ENCODE measurements around the gene HES7. TPM values are rescaled to one million over a fixed set of nuclear protein-coding genes. Genes with fewer than 3 reads are reported as not detected.

HES7 gene
- total RNA-seq, 1 experiment from 2014 or later, result 0.61 TPM

DNA sequence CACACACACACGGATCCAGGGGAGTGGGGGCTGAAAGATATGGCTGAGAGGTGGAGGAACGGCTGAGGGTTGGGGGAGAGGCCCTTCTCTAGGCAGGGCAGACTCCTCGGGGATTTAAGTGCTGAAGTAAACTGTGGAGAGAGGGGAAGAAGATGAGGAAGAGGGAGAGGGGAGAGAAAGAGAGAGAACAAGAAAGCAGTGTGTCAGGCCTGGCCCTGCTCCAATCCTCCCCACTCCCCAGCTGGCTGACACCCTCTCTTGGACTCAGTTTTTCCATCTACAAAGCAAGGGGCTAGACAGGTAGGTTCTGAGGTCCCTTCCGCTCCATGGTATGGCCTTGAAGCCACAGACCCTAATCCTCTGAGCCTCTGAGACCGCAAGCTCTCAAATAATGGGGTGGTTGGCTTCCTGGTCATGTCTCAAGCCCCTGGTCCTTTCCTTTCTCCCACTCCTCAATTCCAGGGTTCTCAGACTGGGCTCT is 36.9 kb upstream of the HES7 start:
- no TSS peak for BruUV-seq (replicated peaks)
- H2AFZ ChIP-seq (ENCODE audit: low read depth, low read length, poor library complexity, severe bottlenecking), result no peak overlapping the region
- peaks cover 42 to 78% of the 10 kb centered on the region in 2 experiments for H3K4me1 ChIP-seq (ENCODE audit: control insufficient read depth in 1 of 2, insufficient read depth in 2 of 2, low read length in 2 of 2)
- H4K20me1 ChIP-seq (ENCODE audit: insufficient read depth), result no peaks in the 10 kb centered on the region
- POLR2A ChIA-PET, result interaction anchor here (9.4 kb wide), 1 partner anchor 12 kb away, joined by 95 read pairs; no protein-coding TSS in a partner anchor
- H3K4me2 ChIP-seq (ENCODE audit: low read length), result peak overlapping the region; percentile 99
- intact Hi-C loops (cut with micrococcal nuclease), result no loop called here
- peak overlapping the region; percentile 12 for H3K27ac ChIP-seq (ENCODE audit: low read depth, low read length)
- no peak for ATAC-seq
- TF ChIP-seq, protein P1, sequence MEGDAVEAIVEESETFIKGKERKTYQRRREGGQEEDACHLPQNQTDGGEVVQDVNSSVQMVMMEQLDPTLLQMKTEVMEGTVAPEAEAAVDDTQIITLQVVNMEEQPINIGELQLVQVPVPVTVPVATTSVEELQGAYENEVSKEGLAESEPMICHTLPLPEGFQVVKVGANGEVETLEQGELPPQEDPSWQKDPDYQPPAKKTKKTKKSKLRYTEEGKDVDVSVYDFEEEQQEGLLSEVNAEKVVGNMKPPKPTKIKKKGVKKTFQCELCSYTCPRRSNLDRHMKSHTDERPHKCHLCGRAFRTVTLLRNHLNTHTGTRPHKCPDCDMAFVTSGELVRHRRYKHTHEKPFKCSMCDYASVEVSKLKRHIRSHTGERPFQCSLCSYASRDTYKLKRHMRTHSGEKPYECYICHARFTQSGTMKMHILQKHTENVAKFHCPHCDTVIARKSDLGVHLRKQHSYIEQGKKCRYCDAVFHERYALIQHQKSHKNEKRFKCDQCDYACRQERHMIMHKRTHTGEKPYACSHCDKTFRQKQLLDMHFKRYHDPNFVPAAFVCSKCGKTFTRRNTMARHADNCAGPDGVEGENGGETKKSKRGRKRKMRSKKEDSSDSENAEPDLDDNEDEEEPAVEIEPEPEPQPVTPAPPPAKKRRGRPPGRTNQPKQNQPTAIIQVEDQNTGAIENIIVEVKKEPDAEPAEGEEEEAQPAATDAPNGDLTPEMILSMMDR (IDR thresholded peaks at IDR 0.05 in 2 of 3, conservative IDR thresholded peaks at IDR 0.05 in 1 of 3; ENCODE audit: borderline replicate concordance in 1 of 3, insufficient read depth in 1 of 3, low read depth in 2 of 3, low read length in 2 of 3), result no peak
- no peak for TF ChIP-seq CBX3 (IDR thresholded peaks at IDR 0.05; ENCODE audit: low read depth)
- TF ChIP-seq, protein P2, sequence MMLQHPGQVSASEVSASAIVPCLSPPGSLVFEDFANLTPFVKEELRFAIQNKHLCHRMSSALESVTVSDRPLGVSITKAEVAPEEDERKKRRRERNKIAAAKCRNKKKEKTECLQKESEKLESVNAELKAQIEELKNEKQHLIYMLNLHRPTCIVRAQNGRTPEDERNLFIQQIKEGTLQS (IDR thresholded peaks at IDR 0.05), result no peak
- no peak for TF ChIP-seq ELF1 (IDR thresholded peaks at IDR 0.05; ENCODE audit: borderline replicate concordance, low read depth)
- TF ChIP-seq YY1 (IDR thresholded peaks at IDR 0.05; ENCODE audit: extremely low read depth, insufficient replicate concordance, low read depth, low read length), result no peak
- TF ChIP-seq EZH2 (IDR thresholded peaks at IDR 0.05), result no peak
- TF ChIP-seq SP1 (IDR thresholded peaks at IDR 0.05; ENCODE audit: low read depth), result no peak
- no peak for TF ChIP-seq RAD21 (IDR thresholded peaks at IDR 0.05; ENCODE audit: low read depth)
- TF ChIP-seq FOSL1 (IDR thresholded peaks at IDR 0.05; ENCODE audit: low read depth), result no peak
- no peak for TF ChIP-seq POLR2AphosphoS5 (IDR thresholded peaks at IDR 0.05; ENCODE audit: low read depth, low read length)
- TF ChIP-seq, protein P3, sequence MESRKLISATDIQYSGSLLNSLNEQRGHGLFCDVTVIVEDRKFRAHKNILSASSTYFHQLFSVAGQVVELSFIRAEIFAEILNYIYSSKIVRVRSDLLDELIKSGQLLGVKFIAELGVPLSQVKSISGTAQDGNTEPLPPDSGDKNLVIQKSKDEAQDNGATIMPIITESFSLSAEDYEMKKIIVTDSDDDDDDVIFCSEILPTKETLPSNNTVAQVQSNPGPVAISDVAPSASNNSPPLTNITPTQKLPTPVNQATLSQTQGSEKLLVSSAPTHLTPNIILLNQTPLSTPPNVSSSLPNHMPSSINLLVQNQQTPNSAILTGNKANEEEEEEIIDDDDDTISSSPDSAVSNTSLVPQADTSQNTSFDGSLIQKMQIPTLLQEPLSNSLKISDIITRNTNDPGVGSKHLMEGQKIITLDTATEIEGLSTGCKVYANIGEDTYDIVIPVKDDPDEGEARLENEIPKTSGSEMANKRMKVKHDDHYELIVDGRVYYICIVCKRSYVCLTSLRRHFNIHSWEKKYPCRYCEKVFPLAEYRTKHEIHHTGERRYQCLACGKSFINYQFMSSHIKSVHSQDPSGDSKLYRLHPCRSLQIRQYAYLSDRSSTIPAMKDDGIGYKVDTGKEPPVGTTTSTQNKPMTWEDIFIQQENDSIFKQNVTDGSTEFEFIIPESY (IDR thresholded peaks at IDR 0.05; ENCODE audit: extremely low read depth, insufficient replicate concordance, low read length), result no peak
- no peak for TF ChIP-seq MAX (IDR thresholded peaks at IDR 0.05)
- no peak for TF ChIP-seq CEBPB (IDR thresholded peaks at IDR 0.05; ENCODE audit: low read depth)
- no peak for TF ChIP-seq ZNF274 (IDR thresholded peaks at IDR 0.05; ENCODE audit: low read depth, low read length)
- TF ChIP-seq TCF7L2 (IDR thresholded peaks at IDR 0.05; ENCODE audit: borderline replicate concordance, extremely low read depth, insufficient read depth, insufficient read length), result no peak
- TF ChIP-seq JUND (IDR thresholded peaks at IDR 0.05), result no peak
- H3K79me2 ChIP-seq (ENCODE audit: insufficient read depth, low read length), result peaks cover 36% of the 10 kb centered on the region
- H3K36me3 ChIP-seq (ENCODE audit: control insufficient read depth in 1 of 2, insufficient read depth in 2 of 2, low read length in 2 of 2), result peaks cover 4 to 13% of the 10 kb centered on the region in 2 experiments; a peak in 3 of 4 replicates
- RAD21 ChIA-PET (ENCODE audit: low non-redundant PET in 1 of 2, low total read pairs in 2 of 2, uncharacterized antibody in 2 of 2, unreplicated experiment in 2 of 2), result no interaction called here
- H3K27me3 ChIP-seq (ENCODE audit: insufficient read depth, low read length), result no peaks in the 10 kb centered on the region
- no peak overlapping the region for H3K4me3 ChIP-seq (replicated peaks in 1 of 2; ENCODE audit: low read depth in 1 of 2, low read length in 2 of 2)
- H3K9ac ChIP-seq (ENCODE audit: low read length), result peak overlapping the region; percentile 100
- no peaks in the 10 kb centered on the region for H3K9me2 ChIP-seq (ENCODE audit: insufficient read depth)
- no peak for DNase-seq (ENCODE audit: low read depth, low spot score)
- no peaks in the 10 kb centered on the region for H3K9me3 ChIP-seq (ENCODE audit: control insufficient read depth in 1 of 2, insufficient read depth in 1 of 2, low read depth in 1 of 2, low read length in 2 of 2)
- CTCF ChIA-PET, result interaction anchor here (0.7 kb wide), 1 partner anchor 459 kb away, joined by 3 read pairs; no protein-coding TSS in a partner anchor
